Osteoblast (primary cell): ENCODE data around the gene S1PR1. TPM values are rescaled to one million over a fixed set of nuclear protein-coding genes. Genes with fewer than 3 reads are reported as not detected.
A peak's percentile ranks its signal among the peaks of the same experiment; 100 is the strongest.
"Not testable (repeated sequence)": the region's sequence is repeated elsewhere in the genome, so short reads cannot be mapped to it uniquely, and the experiment has no call there.

Source experiments
- DNase-seq: peaks from one replicate; pipeline ENCODE4 v3.0.0; 2011; ENCODE audit warnings: low spot score, mixed read lengths; ENCODE audit not compliant: insufficient read length; ENCODE audit errors: missing footprints
- H2AFZ ChIP-seq: 2 replicates; pipeline ENCODE4 v1.6.0; 2011; ENCODE audit warnings: mild to moderate bottlenecking, low read length
- H3K27ac ChIP-seq: 2 replicates; pipeline ENCODE4 v1.5.1; 2011; ENCODE audit warnings: mild to moderate bottlenecking, low read depth, low read length, moderate library complexity
- H3K27me3 ChIP-seq: 2 replicates; pipeline ENCODE4 v1.6.0; 2012; ENCODE audit warnings: mild to moderate bottlenecking, control low read depth, inconsistent platforms, low read length, moderate library complexity; ENCODE audit not compliant: insufficient read depth
- H3K36me3 ChIP-seq: 2 replicates; pipeline ENCODE4 v1.5.1; 2011; ENCODE audit warnings: mild to moderate bottlenecking, low read length, control low read depth, moderate library complexity; ENCODE audit not compliant: insufficient read depth
- H3K4me1 ChIP-seq: 2 replicates; pipeline ENCODE4 v1.5.1; 2011; ENCODE audit warnings: mild to moderate bottlenecking, low read length, control low read depth, moderate library complexity; ENCODE audit not compliant: insufficient read depth
- H3K4me2 ChIP-seq: 2 replicates; pipeline ENCODE4 v1.6.0; 2011; ENCODE audit warnings: mild to moderate bottlenecking, low read length; ENCODE audit not compliant: insufficient read depth
- H3K4me3 ChIP-seq: fragments of 200-600 bp; sonication (generic); 3 replicates; pipeline ENCODE4 v1.5.1; 2012; ENCODE audit warnings: mild to moderate bottlenecking, low read length, inconsistent platforms; ENCODE audit not compliant: insufficient read depth
- H3K79me2 ChIP-seq: 2 replicates; pipeline ENCODE4 v1.6.0; 2012; ENCODE audit warnings: mild to moderate bottlenecking, low read length, control low read depth, inconsistent platforms; ENCODE audit not compliant: insufficient read depth
- H3K9me3 ChIP-seq: 2 replicates; pipeline ENCODE4 v1.5.1; 2011; ENCODE audit warnings: low read depth, low read length, control low read depth
- H4K20me1 ChIP-seq: 2 replicates; pipeline ENCODE4 v1.6.0; 2012; ENCODE audit warnings: mild to moderate bottlenecking, low read length, control low read depth; ENCODE audit not compliant: insufficient read depth
- total RNA-seq: library from RNA; depleted of rRNA; stranded (reverse); fragments of >200 nt; gene quantifications from 2 replicates; pipeline ENCODE4 v1.2.3, GENCODE V29; 2012
- TF ChIP-seq, protein P1 (sequence below): IDR thresholded peaks from 2 replicates; pipeline ENCODE4 v1.5.1; 2011; ENCODE audit warnings: mild to moderate bottlenecking, low read depth, low read length, moderate library complexity; ENCODE audit errors: extremely low read depth

S1PR1 gene
- total RNA-seq, 1 donor = 25.7 TPM

DNA sequence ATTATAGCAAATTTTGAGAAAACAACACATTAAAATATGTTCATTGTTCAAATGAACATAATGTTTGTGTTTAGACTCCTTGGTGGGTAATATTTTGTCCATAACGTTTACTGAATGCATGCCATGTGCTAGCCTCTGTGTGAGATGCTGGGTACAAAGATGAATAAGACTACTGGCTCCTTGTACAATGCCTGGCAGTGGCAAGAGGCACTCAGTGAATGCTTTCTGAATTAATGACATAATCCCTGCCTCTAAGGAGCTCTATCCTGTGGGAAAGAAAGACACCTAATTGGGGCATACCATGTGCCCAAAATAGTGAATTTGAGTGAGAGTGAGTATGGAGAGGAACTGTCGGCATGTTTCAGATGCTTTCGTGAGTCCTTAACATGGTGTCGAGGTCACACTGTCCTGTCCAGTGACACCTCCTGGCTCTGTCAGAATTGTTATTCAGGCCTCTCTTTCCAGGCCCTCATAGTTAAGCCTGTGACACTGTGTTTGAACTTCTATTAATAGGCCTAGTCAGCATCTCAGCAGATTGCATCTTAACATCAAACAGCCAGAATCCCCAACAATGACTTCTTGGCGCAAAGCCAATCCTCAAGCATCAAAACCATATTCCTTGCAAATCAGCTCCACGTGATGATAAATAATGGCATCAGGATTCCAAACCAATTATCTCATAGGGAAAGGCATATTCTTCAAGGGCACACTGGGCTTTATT is 32.8 kb upstream of the S1PR1 start:
- Histone ChIP-seq H3K36me3 (no peaks in the 10 kb centered on the region), H3K79me2 (no peaks in the 10 kb centered on the region), H2AFZ (peak overlapping the region; percentile 43), H4K20me1 (no peaks in the 10 kb centered on the region), H3K9me3 (no peaks in the 10 kb centered on the region), H3K4me2 (no peak overlapping the region), H3K27ac (no peak overlapping the region), H3K27me3 (no peaks in the 10 kb centered on the region), H3K4me3 (no peak overlapping the region), H3K4me1 (peaks cover 19% of the 10 kb centered on the region)
- TF ChIP-seq, protein P1, sequence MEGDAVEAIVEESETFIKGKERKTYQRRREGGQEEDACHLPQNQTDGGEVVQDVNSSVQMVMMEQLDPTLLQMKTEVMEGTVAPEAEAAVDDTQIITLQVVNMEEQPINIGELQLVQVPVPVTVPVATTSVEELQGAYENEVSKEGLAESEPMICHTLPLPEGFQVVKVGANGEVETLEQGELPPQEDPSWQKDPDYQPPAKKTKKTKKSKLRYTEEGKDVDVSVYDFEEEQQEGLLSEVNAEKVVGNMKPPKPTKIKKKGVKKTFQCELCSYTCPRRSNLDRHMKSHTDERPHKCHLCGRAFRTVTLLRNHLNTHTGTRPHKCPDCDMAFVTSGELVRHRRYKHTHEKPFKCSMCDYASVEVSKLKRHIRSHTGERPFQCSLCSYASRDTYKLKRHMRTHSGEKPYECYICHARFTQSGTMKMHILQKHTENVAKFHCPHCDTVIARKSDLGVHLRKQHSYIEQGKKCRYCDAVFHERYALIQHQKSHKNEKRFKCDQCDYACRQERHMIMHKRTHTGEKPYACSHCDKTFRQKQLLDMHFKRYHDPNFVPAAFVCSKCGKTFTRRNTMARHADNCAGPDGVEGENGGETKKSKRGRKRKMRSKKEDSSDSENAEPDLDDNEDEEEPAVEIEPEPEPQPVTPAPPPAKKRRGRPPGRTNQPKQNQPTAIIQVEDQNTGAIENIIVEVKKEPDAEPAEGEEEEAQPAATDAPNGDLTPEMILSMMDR = no peak
- DNase-seq = no peak

DNA sequence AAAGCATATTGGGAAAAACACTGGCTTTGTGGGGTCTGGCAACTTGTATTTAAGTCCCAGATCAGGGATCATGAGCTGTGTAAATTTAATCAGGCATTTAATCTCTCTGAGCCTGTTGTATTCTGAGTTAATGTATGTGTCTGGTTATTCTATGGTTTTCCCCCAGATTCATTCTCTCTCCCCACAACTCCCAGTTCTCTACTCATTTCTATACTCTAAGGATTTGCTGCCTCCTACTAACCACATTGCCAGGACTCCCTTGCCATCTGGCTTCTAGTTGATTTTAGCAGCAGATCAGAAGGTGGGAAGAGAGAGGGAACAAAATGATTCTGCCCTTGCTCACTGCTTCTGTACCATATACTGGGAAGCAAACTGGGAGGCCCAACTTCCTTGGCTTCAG is 31.4 kb upstream of the S1PR1 start:
- peak overlapping the region; percentile 34 for H2AFZ ChIP-seq
- peaks cover 12% of the 10 kb centered on the region for H3K4me1 ChIP-seq
- H3K4me3 ChIP-seq = no peak overlapping the region
- H3K4me2 ChIP-seq = no peak overlapping the region
- H3K27me3 ChIP-seq = no peaks in the 10 kb centered on the region
- no peak overlapping the region for H3K27ac ChIP-seq
- no peaks in the 10 kb centered on the region for H4K20me1 ChIP-seq
- no peaks in the 10 kb centered on the region for H3K9me3 ChIP-seq
- no peaks in the 10 kb centered on the region for H3K79me2 ChIP-seq
- DNase-seq = no peak
- H3K36me3 ChIP-seq = no peaks in the 10 kb centered on the region
- TF ChIP-seq, protein P1 = no peak

DNA sequence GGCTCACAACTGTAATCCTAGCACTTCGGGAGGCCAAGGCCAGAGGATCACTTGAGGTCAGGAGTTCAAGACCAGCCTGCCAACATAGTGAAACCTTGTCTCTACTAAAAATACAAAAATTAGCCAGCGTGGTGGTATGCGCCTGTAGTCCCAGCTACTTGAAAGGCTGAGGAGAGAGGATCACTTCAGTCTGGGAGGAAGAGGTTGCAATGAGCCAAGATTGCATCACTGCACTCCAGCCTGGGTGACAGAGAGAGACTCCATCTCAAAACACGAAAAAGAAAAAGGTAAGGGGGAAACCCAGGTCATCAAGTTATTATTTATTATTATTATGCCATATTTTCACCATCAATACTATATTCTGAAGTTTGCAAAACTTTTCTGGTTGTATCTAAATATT is 30.7 kb upstream of the S1PR1 start:
- H3K4me1 ChIP-seq, H3K9me3 ChIP-seq, DNase-seq, H3K4me2 ChIP-seq, H3K4me3 ChIP-seq, H2AFZ ChIP-seq, H3K27ac ChIP-seq, H3K27me3 ChIP-seq, H4K20me1 ChIP-seq, H3K36me3 ChIP-seq, H3K79me2 ChIP-seq: not testable (repeated sequence)

DNA sequence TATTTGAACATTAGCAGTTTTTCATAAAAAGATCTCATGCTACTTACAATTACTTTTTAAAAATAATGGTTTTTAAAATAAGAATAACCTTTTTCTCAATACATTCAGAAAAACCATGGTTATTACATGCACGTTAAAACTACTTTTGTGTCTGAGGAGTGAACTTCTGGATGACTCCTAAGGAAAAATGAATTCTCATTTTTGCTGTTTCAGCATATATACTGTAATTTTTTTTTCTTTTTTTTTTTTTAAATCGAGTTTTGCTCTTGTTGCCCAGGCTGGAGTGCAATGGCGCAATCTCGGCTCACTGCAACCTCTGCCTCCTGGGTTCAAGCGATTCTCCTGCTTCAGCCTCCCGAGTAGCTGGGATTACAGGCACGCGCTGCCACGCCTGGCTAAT is 29.5 kb upstream of the S1PR1 start:
- H4K20me1 ChIP-seq, H3K4me3 ChIP-seq, DNase-seq, H3K4me2 ChIP-seq, H3K9me3 ChIP-seq, H3K4me1 ChIP-seq, H3K36me3 ChIP-seq, H2AFZ ChIP-seq, H3K27me3 ChIP-seq, H3K79me2 ChIP-seq, H3K27ac ChIP-seq: not testable (repeated sequence)

DNA sequence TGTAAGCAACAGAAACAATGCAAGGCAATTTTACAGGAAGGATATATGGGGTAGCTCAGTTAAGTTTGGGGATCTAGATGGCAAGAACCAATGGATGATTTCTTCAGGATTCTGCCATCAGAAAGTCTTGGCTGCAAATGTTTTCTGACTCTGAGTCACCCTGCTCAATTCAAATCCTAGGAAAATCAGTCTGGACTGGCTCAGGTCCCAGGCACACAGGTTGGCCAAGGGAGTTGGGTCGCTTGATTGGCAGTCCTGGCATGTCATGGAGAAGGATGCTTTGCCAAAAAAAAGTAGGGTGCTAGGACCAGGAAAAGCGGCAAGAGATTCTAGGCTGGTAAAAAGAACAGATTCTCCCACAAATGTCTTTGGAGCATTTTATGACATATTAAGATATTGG is 28.9 kb upstream of the S1PR1 start:
- Histone ChIP-seq H3K9me3 (no peaks in the 10 kb centered on the region), H3K36me3 (no peaks in the 10 kb centered on the region), H3K4me3 (no peak overlapping the region), H3K4me2 (no peak overlapping the region), H4K20me1 (no peaks in the 10 kb centered on the region), H3K4me1 (peaks cover 5% of the 10 kb centered on the region), H3K27me3 (no peaks in the 10 kb centered on the region), H3K79me2 (no peaks in the 10 kb centered on the region), H2AFZ (no peak overlapping the region), H3K27ac (no peak overlapping the region)
- TF ChIP-seq, protein P1 = no peak
- DNase-seq = no peak
